NCI-H2171 treated with DMSO at 0.1 percent for 48 hours (cell line): Measurements from ENCODE around the gene ZC3H10.

Source experiments
- DNase-seq: peaks from one replicate; lab custom pipeline; 2025; lab: John Stamatoyannopoulos, UW

ZC3H10 gene

DNA sequence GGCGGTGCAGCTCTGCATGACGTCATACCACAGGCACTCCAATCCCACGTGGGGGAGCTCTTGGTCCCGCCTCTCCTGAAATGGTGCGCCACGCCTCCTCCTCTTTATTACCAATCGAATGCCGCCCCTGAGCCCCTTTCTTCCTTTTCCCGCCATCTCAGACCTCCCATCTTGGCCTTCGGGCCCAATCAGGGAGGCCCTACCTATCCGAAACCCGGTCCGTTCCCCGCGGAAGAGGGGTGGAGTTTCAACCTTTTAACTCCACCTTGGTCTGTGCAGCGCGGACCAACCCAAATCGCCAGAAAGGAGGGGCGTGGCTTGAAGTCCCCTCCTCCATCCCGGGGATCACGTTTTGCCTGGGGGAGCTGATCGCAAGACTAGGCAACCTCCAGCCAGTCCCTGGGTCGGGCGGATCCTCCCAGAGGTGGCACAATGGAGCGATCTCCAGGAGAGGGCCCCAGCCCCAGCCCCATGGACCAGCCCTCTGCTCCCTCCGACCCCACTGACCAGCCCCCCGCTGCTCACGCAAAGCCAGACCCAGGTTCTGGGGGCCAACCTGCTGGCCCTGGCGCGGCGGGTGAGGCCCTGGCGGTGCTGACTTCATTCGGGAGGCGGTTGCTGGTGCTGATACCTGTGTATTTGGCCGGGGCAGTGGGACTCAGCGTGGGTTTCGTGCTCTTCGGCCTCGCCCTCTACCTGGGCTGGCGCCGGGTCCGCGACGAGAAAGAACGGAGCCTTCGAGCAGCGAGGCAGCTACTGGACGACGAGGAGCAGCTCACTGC lies 10.0 kb downstream of the ZC3H10 start, which contains the start of gene ESYT1:
Gene ESYT1, plus strand, starts transcription at position 380 of the 782 bp plus-strand sequence. Its CDS starts 53 bp downstream, at position 433.
- DNase-seq: peak; percentile 99

GRCh38 chr12:56128670-56129205 lies 10.7 kb downstream of the ZC3H10 start:
- peak; percentile 34 for DNase-seq

- DNase-seq: no peak
Measured at GRCh38 chr12:56129206-56129941, 11.3 kb downstream of the ZC3H10 start.

DNA sequence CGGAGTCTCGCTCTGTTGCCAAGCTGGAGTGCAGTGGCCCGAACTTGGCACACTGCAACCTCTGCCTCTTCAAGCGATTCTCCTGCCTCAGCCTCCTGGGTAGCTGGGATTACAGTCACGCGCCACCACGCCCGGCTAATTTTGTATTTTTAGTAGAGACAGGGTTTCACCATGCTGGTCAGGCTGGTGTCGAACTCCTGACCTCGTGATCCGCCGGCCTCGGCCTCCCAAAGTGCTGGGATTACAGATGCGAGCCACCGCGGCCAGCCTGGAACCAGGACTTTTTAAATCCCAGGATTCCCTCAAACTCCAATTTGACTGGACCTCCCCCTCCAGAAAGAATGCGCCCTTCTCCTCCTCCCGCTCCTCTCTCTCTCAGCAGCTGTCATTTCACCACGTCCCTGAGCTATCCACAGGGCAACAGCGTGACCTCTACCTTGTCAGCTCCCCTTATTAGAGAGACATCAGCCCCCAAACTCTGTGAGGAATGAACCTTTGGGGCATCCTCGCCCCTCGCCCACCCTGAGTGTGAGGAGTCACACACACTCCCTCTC lies 12.0 kb downstream of the ZC3H10 start:
- DNase-seq: no peak

DNA sequence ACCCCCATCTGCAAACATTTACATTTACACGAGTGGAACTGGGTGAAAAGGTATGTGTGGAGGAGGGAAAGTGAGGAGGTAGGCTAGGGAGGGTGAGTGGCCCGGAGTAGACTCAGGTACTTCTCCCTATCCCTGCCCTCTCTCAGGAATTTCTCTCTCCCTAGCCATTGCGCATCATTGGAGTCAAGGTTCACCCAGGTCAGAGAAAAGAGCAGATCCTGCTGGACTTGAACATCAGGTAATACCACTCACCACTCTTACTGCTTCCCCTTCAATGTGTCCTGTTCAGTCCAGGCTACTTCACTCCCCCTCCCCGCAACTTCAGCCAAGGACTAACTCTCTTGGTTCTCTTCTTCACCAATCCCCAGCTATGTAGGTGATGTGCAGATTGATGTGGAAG lies 12.8 kb downstream of the ZC3H10 start:
- no peak for DNase-seq

GRCh38 chr12:56134897-56135296 lies 16.8 kb downstream of the ZC3H10 start:
- no peak for DNase-seq

DNA sequence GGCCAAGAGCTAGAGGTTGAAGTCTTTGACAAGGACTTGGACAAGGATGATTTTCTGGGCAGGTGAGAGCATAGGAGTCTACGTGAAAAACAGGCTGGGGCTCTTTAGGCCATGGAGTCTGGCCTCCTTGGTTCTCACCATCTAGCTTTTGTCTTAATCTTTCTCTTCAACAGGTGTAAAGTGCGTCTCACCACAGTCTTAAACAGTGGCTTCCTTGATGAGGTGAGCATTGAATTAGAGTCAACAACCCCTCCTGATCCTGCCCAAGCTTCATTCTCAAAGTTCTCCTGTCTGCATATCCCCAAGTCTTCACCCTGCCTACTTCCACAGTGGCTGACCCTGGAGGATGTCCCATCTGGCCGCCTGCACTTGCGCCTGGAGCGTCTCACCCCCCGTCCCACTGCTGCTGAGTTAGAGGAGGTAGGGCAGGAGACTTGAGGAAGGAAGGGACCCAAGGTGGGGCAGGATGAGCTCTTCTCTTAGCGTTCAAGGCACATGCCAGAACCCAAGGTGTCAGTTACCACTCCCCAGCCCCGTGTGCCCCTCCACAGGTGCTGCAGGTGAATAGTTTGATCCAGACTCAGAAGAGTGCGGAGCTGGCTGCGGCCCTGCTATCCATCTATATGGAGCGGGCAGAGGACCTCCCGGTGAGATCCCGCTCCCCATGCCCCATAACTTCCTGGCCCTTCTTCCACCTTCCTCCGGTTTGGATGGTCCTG lies 19.9 kb downstream of the ZC3H10 start:
- no peak for DNase-seq

- no peak for DNase-seq
Measured at GRCh38 chr12:56141946-56142784, 24.1 kb downstream of the ZC3H10 start.

- DNase-seq: no peak
Measured at GRCh38 chr12:56143217-56143616, 25.2 kb downstream of the ZC3H10 start.

DNA sequence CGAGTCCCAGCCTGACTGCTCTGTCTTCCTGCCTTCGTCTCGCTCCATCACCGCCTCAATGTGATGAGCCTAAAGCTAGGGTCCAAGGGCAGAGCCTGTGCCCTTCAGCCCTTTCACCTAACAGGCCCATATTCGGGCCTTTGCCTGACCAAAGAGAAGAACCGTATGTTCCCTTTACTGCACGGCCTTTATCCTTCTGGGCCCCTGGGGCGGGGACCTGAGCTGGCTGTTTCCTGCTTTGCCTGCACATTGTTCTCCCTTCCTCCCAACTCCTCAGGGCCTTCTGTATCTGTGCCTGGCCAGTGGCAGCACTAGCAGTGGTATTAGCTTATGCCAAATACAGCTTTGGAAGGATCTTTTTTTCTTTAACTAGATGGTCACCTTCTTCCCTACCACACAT lies 25.8 kb downstream of the ZC3H10 start:
- DNase-seq: no peak

GRCh38 chr12:56145217-56145616 lies 27.2 kb downstream of the ZC3H10 start:
- DNase-seq: no peak

DNA sequence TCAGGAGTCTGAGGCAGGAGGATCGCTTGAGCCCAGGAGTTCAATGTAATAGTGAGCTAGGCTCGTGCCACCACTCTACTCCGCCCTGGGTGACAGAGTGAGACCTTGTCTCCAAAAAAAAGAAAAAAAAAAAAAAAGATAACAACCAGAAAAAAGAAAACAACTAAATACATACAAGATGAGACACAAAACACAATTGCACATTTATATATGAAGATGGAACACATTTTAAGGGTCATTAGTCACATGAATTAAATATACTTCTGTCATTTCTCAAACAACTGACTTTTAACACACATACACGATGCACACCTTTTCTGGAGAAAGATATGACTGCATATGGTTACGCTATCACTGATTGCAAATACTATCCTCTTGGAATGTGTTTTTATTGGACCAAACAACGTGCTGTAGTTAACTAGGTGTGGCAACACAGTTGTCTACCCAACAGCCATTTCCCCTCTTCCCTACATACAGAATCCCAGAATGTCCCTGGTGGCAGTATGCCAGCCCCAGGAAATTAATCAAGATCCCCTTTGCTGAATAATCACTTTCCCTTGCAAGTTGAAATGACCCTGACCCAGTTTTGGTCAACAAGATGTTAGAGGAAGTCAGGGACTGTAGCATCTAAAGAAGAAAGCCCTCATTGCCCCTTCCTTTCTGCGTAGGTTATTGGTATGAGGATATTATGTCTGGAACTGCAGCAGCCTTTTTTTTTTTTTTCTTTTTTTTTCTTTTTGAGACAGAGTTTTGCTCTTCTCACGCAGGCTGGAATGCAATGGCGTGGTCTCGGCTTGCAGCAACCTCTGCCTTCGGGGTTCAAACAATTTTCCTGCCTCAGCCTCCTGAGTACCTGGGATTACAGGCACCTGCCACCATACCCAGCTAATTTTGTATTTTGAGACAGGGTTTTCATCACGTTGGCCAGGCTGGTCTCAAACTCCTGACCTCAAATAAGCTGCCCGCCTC lies 28.7 kb downstream of the ZC3H10 start:
- peak; percentile 6 for DNase-seq

GRCh38 chr12:56150563-56150962 lies 32.5 kb downstream of the ZC3H10 start:
- peak; percentile 29 for DNase-seq

GRCh38 chr12:56151672-56152131 lies 33.6 kb downstream of the ZC3H10 start:
- DNase-seq: peak; percentile 73

- DNase-seq: peak; percentile 94
Measured at GRCh38 chr12:56152132-56152755, 34.2 kb downstream of the ZC3H10 start, which contains the start of gene MYL6B. MYL6B (plus strand) TSS chr12:56152587; CDS start chr12:56153919, 1,332 bp downstream.

DNA sequence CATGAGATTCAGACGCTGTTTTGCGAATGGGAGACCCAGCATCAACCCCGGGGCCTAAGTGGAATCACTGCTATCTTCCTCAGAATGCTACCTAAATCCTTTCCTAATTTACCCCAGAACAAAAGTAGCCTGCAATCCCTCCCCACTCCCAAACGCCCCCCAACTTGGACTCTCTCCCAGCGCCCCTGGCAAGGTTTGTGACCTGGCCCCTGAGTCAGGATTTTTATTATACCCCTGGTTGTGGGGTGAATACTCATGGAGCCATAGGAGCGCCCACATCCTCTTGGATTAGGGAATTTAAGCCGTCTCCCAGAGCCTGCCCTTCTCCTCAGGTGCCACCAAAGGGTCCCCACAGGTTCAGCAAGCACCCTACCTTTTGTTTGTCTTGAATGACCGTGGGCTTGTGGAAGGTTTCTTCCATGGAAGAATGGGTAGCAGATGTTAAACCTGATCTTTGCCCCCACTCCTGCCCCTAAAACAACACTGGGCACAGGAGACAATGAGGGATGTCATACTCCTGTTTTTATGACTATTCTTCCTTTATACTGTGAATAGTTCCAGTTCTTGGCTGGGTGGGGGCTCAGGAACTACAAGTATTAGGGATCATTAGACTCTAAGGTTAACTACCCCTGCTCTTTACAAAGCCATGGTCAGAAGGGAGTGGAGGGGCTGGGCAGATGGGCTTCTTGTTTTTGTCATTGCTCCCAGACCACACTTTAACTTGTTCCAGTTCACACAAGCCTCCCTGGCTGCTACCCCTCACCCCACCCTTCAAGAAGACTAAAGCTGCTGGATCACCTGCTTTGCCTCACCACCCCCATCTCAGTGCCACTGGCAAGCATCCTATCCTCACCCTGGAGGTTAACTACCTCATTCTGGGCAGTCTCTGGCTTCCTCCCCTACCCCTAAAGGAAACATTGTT lies 35.0 kb downstream of the ZC3H10 start:
- no peak for DNase-seq

DNA sequence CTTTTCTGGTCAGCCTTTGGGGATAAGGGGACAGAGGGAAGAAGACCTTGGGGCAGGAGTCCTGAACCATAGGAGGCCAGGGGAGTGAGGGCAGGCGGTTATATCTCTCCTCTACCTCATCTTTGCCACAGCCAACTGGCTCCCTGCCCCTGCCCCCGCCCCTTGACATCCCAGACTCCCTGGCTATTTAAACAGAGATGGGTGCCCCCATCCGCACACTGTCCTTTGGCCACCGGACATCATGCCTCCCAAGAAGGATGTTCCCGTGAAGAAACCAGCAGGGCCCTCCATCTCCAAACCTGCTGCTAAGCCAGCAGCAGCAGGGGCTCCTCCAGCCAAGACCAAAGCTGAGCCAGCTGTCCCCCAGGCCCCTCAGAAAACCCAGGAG lies 35.6 kb downstream of the ZC3H10 start:
- DNase-seq: no peak

DNA sequence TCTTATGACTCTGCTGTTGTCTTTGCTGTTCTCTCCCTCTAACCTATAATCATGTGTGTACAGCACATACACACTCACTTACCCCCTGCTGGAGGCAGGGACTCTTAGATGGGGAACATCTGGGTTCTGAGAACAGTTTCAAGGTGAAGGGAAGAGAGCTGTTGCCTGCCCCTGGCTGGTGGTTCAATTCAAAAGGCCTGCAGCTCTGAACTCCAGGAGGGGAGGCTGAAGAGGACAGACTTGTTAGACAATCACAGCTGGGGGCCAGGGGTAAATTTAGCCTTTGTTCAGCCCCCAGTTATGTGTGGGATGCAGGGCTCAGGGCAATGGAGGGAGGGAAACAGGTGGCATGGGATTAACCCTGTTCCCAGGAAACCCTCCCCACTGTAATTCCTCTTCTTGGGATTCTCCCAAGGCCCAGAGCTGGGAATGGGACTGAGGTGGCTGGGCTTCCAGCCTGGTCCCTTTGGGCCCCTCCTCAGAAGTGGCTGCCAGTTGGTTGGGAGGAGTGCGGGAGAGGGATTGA lies 36.2 kb downstream of the ZC3H10 start:
- DNase-seq: peak; percentile 13
